IMR-90 (cell line): ENCODE results near the gene CTAGE1. TPM values are rescaled to one million over a fixed set of nuclear protein-coding genes. Genes with fewer than 3 reads are reported as not detected.

Source experiments
- ATAC-seq: fragments of 200-7000 bp; cut with Tn5 transposase; 2 replicates; pipeline ENCODE4 v1.9.1; 2020; ENCODE audit warnings: low read depth, mild to moderate bottlenecking, moderate library complexity
- BruUV-seq: library from RNA; stranded (reverse); fragments of 400-500 nt; replicated peaks from 2 replicates; lab custom pipeline; 2021; lab: Mats Ljungman, UMichigan
- CTCF ChIA-PET: fragments of 300-600 bp; formaldehyde crosslinking; extraction: SDS; loops from one replicate; lab custom pipeline; 2021; ENCODE audit warnings: antibody characterized with exemption; lab: Yijun Ruan, JAX
- POLR2A ChIA-PET: fragments of 300-600 bp; sonication (Branson Sonifier 250); formaldehyde crosslinking; loops from one replicate; lab custom pipeline; 2022; ENCODE audit warnings: antibody characterized with exemption; ENCODE audit not compliant: unreplicated experiment; lab: Charles Lee
- DNase-seq: peaks from one replicate; pipeline ENCODE4 v3.0.0; 2013
- H2AFZ ChIP-seq: replicated peaks from 2 replicates; pipeline ENCODE3; 2013; ENCODE audit warnings: low read length, mild to moderate bottlenecking; ENCODE audit not compliant: poor library complexity
- H2AK5ac ChIP-seq: 2 replicates; pipeline ENCODE4 v1.6.1; 2013; ENCODE audit warnings: low read depth, low read length, inconsistent platforms
- H2AK9ac ChIP-seq: replicated peaks from 2 replicates; pipeline ENCODE3; 2013; ENCODE audit warnings: mild to moderate bottlenecking, low read depth, low read length, moderate library complexity; ENCODE audit not compliant: poor library complexity
- H2BK120ac ChIP-seq: 2 replicates; pipeline ENCODE4 v1.6.1; 2013; ENCODE audit warnings: low read depth, low read length, inconsistent platforms
- H2BK15ac ChIP-seq: 3 replicates; pipeline ENCODE4 v1.6.1; 2013; ENCODE audit warnings: low read depth, low read length, inconsistent platforms
- H2BK20ac ChIP-seq: 2 replicates; pipeline ENCODE4 v1.6.1; 2013; ENCODE audit warnings: low read depth, mild to moderate bottlenecking, inconsistent platforms, low read length, moderate library complexity
- H2BK5ac ChIP-seq: 2 replicates; pipeline ENCODE4 v1.6.1; 2013; ENCODE audit warnings: mild to moderate bottlenecking, low read depth, low read length, inconsistent platforms; ENCODE audit not compliant: poor library complexity, severe bottlenecking
- H3K14ac ChIP-seq: replicated peaks from 2 replicates; pipeline ENCODE4 v1.6.1; 2013; ENCODE audit warnings: low read depth, low read length, inconsistent platforms
- H3K18ac ChIP-seq: 2 replicates; pipeline ENCODE4 v1.6.1; 2013; ENCODE audit warnings: low read depth, low read length, control low read depth
- H3K23ac ChIP-seq: 2 replicates; pipeline ENCODE4 v1.6.1; 2013; ENCODE audit warnings: low read depth, low read length, inconsistent platforms
- H3K27ac ChIP-seq: 2 replicates; pipeline ENCODE4 v1.5.1; 2013; ENCODE audit warnings: mild to moderate bottlenecking, control low read depth, low read length; ENCODE audit not compliant: insufficient read depth
- H3K27me3 ChIP-seq: 2 replicates; pipeline ENCODE4 v1.6.1; 2013; ENCODE audit warnings: low read length; ENCODE audit not compliant: control insufficient read depth, insufficient read depth
- H3K36me3 ChIP-seq: 2 replicates; pipeline ENCODE4 v1.6.1; 2013; ENCODE audit warnings: low read length, mixed read lengths; ENCODE audit not compliant: control insufficient read depth, insufficient read depth
- H3K4ac ChIP-seq: 2 replicates; pipeline ENCODE4 v1.6.1; 2013; ENCODE audit warnings: low read depth, low read length, inconsistent platforms
- H3K4me1 ChIP-seq: 2 replicates; pipeline ENCODE4 v1.6.1; 2013; ENCODE audit warnings: low read length, mixed read lengths; ENCODE audit not compliant: control insufficient read depth, insufficient read depth
- H3K4me2 ChIP-seq: 2 replicates; pipeline ENCODE4 v1.6.1; 2013; ENCODE audit warnings: low read depth, mild to moderate bottlenecking, control low read depth, low read length, moderate library complexity
- H3K4me3 ChIP-seq: 2 replicates; pipeline ENCODE4 v1.5.1; 2013; ENCODE audit warnings: low read depth, mild to moderate bottlenecking, control low read depth, low read length, moderate library complexity; ENCODE audit not compliant: insufficient read depth
- H3K56ac ChIP-seq: 2 replicates; pipeline ENCODE4 v1.6.1; 2013; ENCODE audit warnings: low read length, inconsistent platforms; ENCODE audit not compliant: insufficient read depth; ENCODE audit errors: extremely low read depth
- H3K79me1 ChIP-seq, 2 experiments: 2 replicates each; pipeline ENCODE4 v1.6.1; 2013; ENCODE audit warnings: low read length in 2 of 2, inconsistent platforms in 1 of 2, low read depth in 1 of 2
- H3K9ac ChIP-seq: 2 replicates; pipeline ENCODE4 v1.6.1; 2013; ENCODE audit warnings: low read depth, low read length, control low read depth
- H3K9me1 ChIP-seq: 2 replicates; pipeline ENCODE4 v1.6.1; 2013; ENCODE audit warnings: low read length, inconsistent platforms; ENCODE audit not compliant: insufficient read depth
- H3K9me3 ChIP-seq: 2 replicates; pipeline ENCODE4 v1.6.1; 2013; ENCODE audit warnings: low read length; ENCODE audit not compliant: control insufficient read depth, insufficient read depth
- H4K20me1 ChIP-seq: 2 replicates; pipeline ENCODE4 v1.6.1; 2013; ENCODE audit warnings: low read length, inconsistent platforms; ENCODE audit not compliant: insufficient read depth
- H4K5ac ChIP-seq: 2 replicates; pipeline ENCODE4 v1.6.1; 2013; ENCODE audit warnings: mild to moderate bottlenecking, low read depth, low read length, control low read depth
- H4K8ac ChIP-seq, 2 experiments: 2 replicates each; pipeline ENCODE4 v1.6.1; 2013; ENCODE audit warnings: low read depth in 2 of 2, low read length in 2 of 2, control low read depth in 1 of 2, inconsistent platforms in 1 of 2
- H4K91ac ChIP-seq: 2 replicates; pipeline ENCODE4 v1.6.1; 2013; ENCODE audit warnings: low read depth, low read length, inconsistent platforms; ENCODE audit not compliant: insufficient read depth
- BHLHE40 ChIP-seq: fragments of 150-350 bp; IDR thresholded peaks from 2 replicates; pipeline ENCODE4 v1.6.1; 2016; ENCODE audit warnings: mild to moderate bottlenecking, low read depth, low read length
- CEBPB ChIP-seq: IDR thresholded peaks from 2 replicates; pipeline ENCODE4 v1.6.1; 2012; ENCODE audit warnings: low read depth, low read length, improper control_type of control experiment
- CHD1 ChIP-seq: IDR thresholded peaks from 2 replicates; pipeline ENCODE4 v1.6.1; 2012; ENCODE audit warnings: low read depth, low read length, improper control_type of control experiment
- FOS ChIP-seq: fragments of 150-350 bp; IDR thresholded peaks from 2 replicates; pipeline ENCODE4 v1.6.1; 2016; ENCODE audit warnings: low read depth, low read length
- MAFK ChIP-seq: IDR thresholded peaks from 2 replicates; pipeline ENCODE4 v1.6.1; 2012; ENCODE audit warnings: low read depth, low read length, improper control_type of control experiment
- MAZ ChIP-seq: IDR thresholded peaks from 2 replicates; pipeline ENCODE4 v1.6.1; 2012; ENCODE audit warnings: low read depth, mild to moderate bottlenecking, low read length, improper control_type of control experiment, moderate library complexity, borderline replicate concordance
- MXI1 ChIP-seq: IDR thresholded peaks from 2 replicates; pipeline ENCODE4 v1.6.1; 2012; ENCODE audit warnings: low read depth, mild to moderate bottlenecking, low read length, moderate library complexity, borderline replicate concordance
- NFE2L2 ChIP-seq: fragments of 150-350 bp; IDR thresholded peaks from 2 replicates; pipeline ENCODE4 v1.6.1; 2016; ENCODE audit warnings: low read depth, mild to moderate bottlenecking, low read length
- POLR2A ChIP-seq: IDR thresholded peaks from 2 replicates; pipeline ENCODE4 v1.6.1; 2012; ENCODE audit warnings: mild to moderate bottlenecking, low read depth, low read length
- RAD21 ChIP-seq: IDR thresholded peaks from 2 replicates; pipeline ENCODE4 v1.6.1; 2012; ENCODE audit warnings: low read length, improper control_type of control experiment
- RCOR1 ChIP-seq: IDR thresholded peaks from 2 replicates; pipeline ENCODE4 v1.6.1; 2012; ENCODE audit warnings: mild to moderate bottlenecking, low read length, improper control_type of control experiment; ENCODE audit not compliant: insufficient replicate concordance
- RFX5 ChIP-seq: IDR thresholded peaks from 2 replicates; pipeline ENCODE4 v1.8.0; 2012; ENCODE audit warnings: low read depth, mild to moderate bottlenecking, low read length, moderate library complexity
- SMC3 ChIP-seq: fragments of 150-350 bp; IDR thresholded peaks from 2 replicates; pipeline ENCODE4 v1.6.1; 2016; ENCODE audit warnings: low read depth, mild to moderate bottlenecking, antibody characterized with exemption, low read length, moderate library complexity
- WGBS, 2 experiments: methylation state at CpG; one replicate each; pipeline versions ENCODE4 v1.1.5 to v1.1.7; 2013; ENCODE audit warnings: missing lambda C conversion rate in 2 of 2; ENCODE audit not compliant: insufficient read length in 1 of 2; ENCODE audit errors: extremely low coverage in 2 of 2; 5-methylcytosine and 5-hydroxymethylcytosine counted together
- dilution Hi-C: fragments of 300-500 bp; cut with HindIII; formaldehyde crosslinking; loops from one replicate; pipeline ENCODE4 v1.14.3; 2018; ENCODE audit warnings: low sequenced_read_pairs; ENCODE audit not compliant: unreplicated experiment
- in situ Hi-C: fragments of 300-500 bp; cut with MboI; formaldehyde crosslinking; loops from 3 replicates; pipeline ENCODE4 v1.14.3; 2019; ENCODE audit warnings: low sequenced_read_pairs, inconsistent platforms, mixed read lengths
- intact Hi-C: fragments of 100-400 bp; cut with micrococcal nuclease; formaldehyde crosslinking; loops from 2 replicates; pipeline ENCODE4 v1.10.0; 2022
- polyA plus RNA-seq, 3 experiments: library from polyadenylated mRNA; depleted of rRNA; stranded (reverse); fragments of >200 nt; gene quantifications; 2 replicates each; pipeline ENCODE4 v1.2.3, GENCODE V29; 2012; ENCODE audit warnings: low replicate concordance in 1 of 3
- total RNA-seq: library from RNA; depleted of rRNA; stranded (reverse); fragments of >200 nt; gene quantifications from 2 replicates; pipeline ENCODE4 v1.2.3, GENCODE V29; 2012
- TF ChIP-seq, protein P1 (sequence below): conservative IDR thresholded peaks from 2 replicates; pipeline ENCODE4 v1.5.1; 2012; ENCODE audit warnings: mild to moderate bottlenecking, low read depth, low read length, improper control_type of control experiment
- TF ChIP-seq, protein P2 (sequence below): fragments of 150-350 bp; IDR thresholded peaks from 2 replicates; pipeline ENCODE4 v1.6.1; 2017; ENCODE audit warnings: mild to moderate bottlenecking, antibody characterized with exemption, low read length, low read depth
- TF ChIP-seq, protein P3 (sequence below): fragments of 150-350 bp; IDR thresholded peaks from 2 replicates; pipeline ENCODE4 v1.6.1; 2016; ENCODE audit warnings: low read depth, mild to moderate bottlenecking, low read length, moderate library complexity, borderline replicate concordance

Gene CTAGE1
- total and polyA plus RNA-seq, 2 of the 4 experiments (the other 2 are of a cell fraction): 0.09 TPM; not detected in 1

DNA sequence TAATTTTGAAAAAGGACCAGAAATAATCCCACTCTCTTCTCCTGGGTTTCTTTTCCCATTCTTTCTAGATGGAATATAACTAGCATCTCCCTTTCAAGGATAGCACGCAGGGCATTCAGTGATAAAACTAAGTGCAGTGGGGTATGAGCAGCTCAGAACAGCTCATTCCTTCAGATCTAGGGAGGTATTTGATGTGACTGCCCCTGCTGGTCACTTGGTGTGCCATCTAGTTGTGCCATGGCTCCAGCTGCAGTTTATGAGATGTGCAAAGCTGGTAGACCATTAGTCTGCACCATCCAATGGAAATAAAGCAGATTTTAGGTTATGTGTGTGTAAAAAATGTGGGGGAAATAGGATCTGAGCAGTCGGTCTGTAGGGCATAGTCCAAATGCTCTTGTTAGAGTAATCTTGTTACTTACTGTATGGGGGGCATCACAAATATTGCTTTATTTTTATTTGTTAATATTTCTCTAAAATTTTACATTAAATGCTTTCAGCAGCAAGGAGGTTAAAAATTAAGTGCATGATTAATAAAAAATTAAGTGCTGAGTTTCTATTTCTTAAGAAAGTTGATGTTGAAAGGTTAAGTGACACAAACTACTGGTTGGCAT, 38.9 kb downstream of the CTAGE1 start:
- WGBS, 2 experiments: no CpG with 5 or more reads among the region's 2 CpGs
- no peak overlapping the region for H2AFZ ChIP-seq
- CTCF ChIA-PET: interaction anchor here (0.7 kb wide), 1 partner anchor 10 kb away, joined by 3 read pairs; no protein-coding TSS in a partner anchor
- H3K4me3 ChIP-seq: no peak overlapping the region
- H2AK9ac ChIP-seq: no peak overlapping the region
- H3K56ac ChIP-seq: no peak overlapping the region
- H3K9me3 ChIP-seq: no peaks in the 10 kb centered on the region
- dilution Hi-C loops (no loop called here), in situ Hi-C loops (no loop called here), intact Hi-C loops (loop anchor here (5.0 to 10.0 kb wide), 2 partner anchors 64 to 184 kb away; no protein-coding TSS in a partner anchor)
- no peak overlapping the region for H4K5ac ChIP-seq
- TF ChIP-seq RAD21: peak; percentile 42; the same call in 1 of the 2 replicates
- TF ChIP-seq FOS: no peak
- TF ChIP-seq, protein P1, sequence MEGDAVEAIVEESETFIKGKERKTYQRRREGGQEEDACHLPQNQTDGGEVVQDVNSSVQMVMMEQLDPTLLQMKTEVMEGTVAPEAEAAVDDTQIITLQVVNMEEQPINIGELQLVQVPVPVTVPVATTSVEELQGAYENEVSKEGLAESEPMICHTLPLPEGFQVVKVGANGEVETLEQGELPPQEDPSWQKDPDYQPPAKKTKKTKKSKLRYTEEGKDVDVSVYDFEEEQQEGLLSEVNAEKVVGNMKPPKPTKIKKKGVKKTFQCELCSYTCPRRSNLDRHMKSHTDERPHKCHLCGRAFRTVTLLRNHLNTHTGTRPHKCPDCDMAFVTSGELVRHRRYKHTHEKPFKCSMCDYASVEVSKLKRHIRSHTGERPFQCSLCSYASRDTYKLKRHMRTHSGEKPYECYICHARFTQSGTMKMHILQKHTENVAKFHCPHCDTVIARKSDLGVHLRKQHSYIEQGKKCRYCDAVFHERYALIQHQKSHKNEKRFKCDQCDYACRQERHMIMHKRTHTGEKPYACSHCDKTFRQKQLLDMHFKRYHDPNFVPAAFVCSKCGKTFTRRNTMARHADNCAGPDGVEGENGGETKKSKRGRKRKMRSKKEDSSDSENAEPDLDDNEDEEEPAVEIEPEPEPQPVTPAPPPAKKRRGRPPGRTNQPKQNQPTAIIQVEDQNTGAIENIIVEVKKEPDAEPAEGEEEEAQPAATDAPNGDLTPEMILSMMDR: peak; percentile 37
- no peak for TF ChIP-seq MAFK
- no peak for TF ChIP-seq NFE2L2
- TF ChIP-seq RCOR1: no peak
- no peak for TF ChIP-seq CHD1
- TF ChIP-seq RFX5: no peak
- TF ChIP-seq, protein P2, sequence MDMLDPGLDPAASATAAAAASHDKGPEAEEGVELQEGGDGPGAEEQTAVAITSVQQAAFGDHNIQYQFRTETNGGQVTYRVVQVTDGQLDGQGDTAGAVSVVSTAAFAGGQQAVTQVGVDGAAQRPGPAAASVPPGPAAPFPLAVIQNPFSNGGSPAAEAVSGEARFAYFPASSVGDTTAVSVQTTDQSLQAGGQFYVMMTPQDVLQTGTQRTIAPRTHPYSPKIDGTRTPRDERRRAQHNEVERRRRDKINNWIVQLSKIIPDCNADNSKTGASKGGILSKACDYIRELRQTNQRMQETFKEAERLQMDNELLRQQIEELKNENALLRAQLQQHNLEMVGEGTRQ: no peak
- no peak for TF ChIP-seq BHLHE40
- TF ChIP-seq POLR2A: no peak
- no peak for TF ChIP-seq CEBPB
- TF ChIP-seq MXI1: no peak
- TF ChIP-seq SMC3: 0 out of 2 replicates have a peak, but pooled peaks have one; percentile 3
- TF ChIP-seq, protein P3, sequence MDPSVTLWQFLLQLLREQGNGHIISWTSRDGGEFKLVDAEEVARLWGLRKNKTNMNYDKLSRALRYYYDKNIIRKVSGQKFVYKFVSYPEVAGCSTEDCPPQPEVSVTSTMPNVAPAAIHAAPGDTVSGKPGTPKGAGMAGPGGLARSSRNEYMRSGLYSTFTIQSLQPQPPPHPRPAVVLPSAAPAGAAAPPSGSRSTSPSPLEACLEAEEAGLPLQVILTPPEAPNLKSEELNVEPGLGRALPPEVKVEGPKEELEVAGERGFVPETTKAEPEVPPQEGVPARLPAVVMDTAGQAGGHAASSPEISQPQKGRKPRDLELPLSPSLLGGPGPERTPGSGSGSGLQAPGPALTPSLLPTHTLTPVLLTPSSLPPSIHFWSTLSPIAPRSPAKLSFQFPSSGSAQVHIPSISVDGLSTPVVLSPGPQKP: no peak
- no peak for TF ChIP-seq MAZ
- no peak overlapping the region for H3K4me2 ChIP-seq
- H3K4me1 ChIP-seq: no peaks in the 10 kb centered on the region
- no peaks in the 10 kb centered on the region for H4K20me1 ChIP-seq
- no peak overlapping the region for H2BK15ac ChIP-seq
- no peak overlapping the region for H2AK5ac ChIP-seq
- no peak overlapping the region for H3K27ac ChIP-seq
- H3K9me1 ChIP-seq: no peaks in the 10 kb centered on the region
- H3K14ac ChIP-seq: no peak overlapping the region
- no peak overlapping the region for H4K8ac ChIP-seq
- H3K18ac ChIP-seq: no peak overlapping the region
- H2BK120ac ChIP-seq: no peak overlapping the region
- peaks cover 4% of the 10 kb centered on the region for H3K27me3 ChIP-seq
- H3K9ac ChIP-seq: no peak overlapping the region
- H3K23ac ChIP-seq: no peak overlapping the region
- H2BK20ac ChIP-seq: no peak overlapping the region
- DNase-seq (peak; percentile 30), ATAC-seq (peak; percentile 66; the same call in 1 of the 2 replicates)
- no peak overlapping the region for H3K4ac ChIP-seq
- BruUV-seq: no TSS peak
- H3K36me3 ChIP-seq: no peaks in the 10 kb centered on the region
- H2BK5ac ChIP-seq: no peak overlapping the region
- H4K91ac ChIP-seq: no peak overlapping the region
- H3K79me1 ChIP-seq: no peaks in the 10 kb centered on the region
- POLR2A ChIA-PET: no interaction called here
